HepG2 (cell line): Measurements from ENCODE around the gene MICAL3. TPM values are rescaled to one million over a fixed set of nuclear protein-coding genes. Genes with fewer than 3 reads are reported as not detected.

Source experiments
- ATAC-seq: fragments of 200-7000 bp; cut with Tn5 transposase; 3 replicates; pipeline ENCODE4 v1.9.1; 2020; ENCODE audit warnings: mild to moderate bottlenecking, moderate library complexity
- BruUV-seq: library from RNA; stranded (reverse); fragments of 400-500 nt; replicated peaks from 2 replicates; lab custom pipeline; 2021; lab: Mats Ljungman, UMichigan
- CTCF ChIA-PET: fragments of 300-600 bp; formaldehyde crosslinking; extraction: SDS; loops from one replicate; lab custom pipeline; 2021; ENCODE audit warnings: low total read pairs, inconsistent platforms, low intra/inter-chr PET ratio; lab: Yijun Ruan, JAX
- POLR2A ChIA-PET: fragments of 350-600 bp; sonication (Branson Sonifier 250); formaldehyde crosslinking; loops from one replicate; lab custom pipeline; 2020; ENCODE audit warnings: antibody characterized with exemption, inconsistent platforms; lab: Yijun Ruan, JAX
- DNase-seq: peaks from one replicate; pipeline ENCODE4 v3.0.0-alpha.2; 2015; ENCODE audit warnings: low spot score
- FAIRE-seq: peaks from 3 replicates; lab custom pipeline; 2011; peaks lifted over from hg19 to GRCh38; lab: Jason Lieb, UNC
- H2AFZ ChIP-seq: one replicate; pipeline ENCODE4 v1.6.1; 2011; ENCODE audit warnings: low read length, inconsistent platforms
- H3K27ac ChIP-seq: fragments of 300-600 bp; 3 replicates; pipeline ENCODE4 v1.8.0; 2011; ENCODE audit warnings: mixed run types, mild to moderate bottlenecking, mixed read lengths, low read length, inconsistent platforms; ENCODE audit not compliant: insufficient read depth; ENCODE audit errors: extremely low read length
- H3K27me3 ChIP-seq, 2 experiments: fragments of 200-600 bp in 1 of 2; 2 replicates in 1 of 2; 3 replicates in 1 of 2; pipeline versions ENCODE4 v1.6.0 to v1.8.0; 2011; ENCODE audit warnings: low read length in 2 of 2, mild to moderate bottlenecking in 2 of 2, moderate library complexity in 2 of 2, inconsistent platforms in 1 of 2; ENCODE audit not compliant: insufficient read depth in 2 of 2, control insufficient read depth in 1 of 2
- H3K36me3 ChIP-seq, 2 experiments: fragments of 200-600 bp in 1 of 2; replicated peaks in 1 of 2; 2 replicates in 1 of 2; 3 replicates in 1 of 2; pipeline versions ENCODE4 v1.5.1 to v1.8.0; 2011; ENCODE audit warnings: low read length in 2 of 2, inconsistent platforms in 1 of 2; ENCODE audit not compliant: insufficient read depth in 2 of 2, control insufficient read depth in 1 of 2
- H3K4me1 ChIP-seq: 2 replicates; pipeline ENCODE4 v1.5.1; 2012; ENCODE audit warnings: low read length, inconsistent platforms; ENCODE audit not compliant: insufficient read depth
- H3K4me2 ChIP-seq: 2 replicates; pipeline ENCODE4 v1.6.0; 2011; ENCODE audit warnings: low read depth, low read length, inconsistent platforms
- H3K4me3 ChIP-seq, 3 experiments: fragments of 200-600 bp in 1 of 3; sonication (generic), shearing (Covaris generic) in 1 of 3; replicated peaks in 1 of 3; 2 replicates each; pipeline ENCODE4 v1.5.1; 2011 to 2016; ENCODE audit warnings: low read length in 3 of 3, inconsistent platforms in 2 of 3, low read depth in 2 of 3, mild to moderate bottlenecking in 2 of 3, control low read depth in 1 of 3, mixed read lengths in 1 of 3; ENCODE audit not compliant: insufficient read depth in 1 of 3
- H3K79me2 ChIP-seq: one replicate; pipeline ENCODE4 v1.6.1; 2011; ENCODE audit warnings: low read length, inconsistent platforms; ENCODE audit not compliant: insufficient read depth
- H3K9ac ChIP-seq: 2 replicates; pipeline ENCODE4 v1.6.0; 2011; ENCODE audit warnings: mild to moderate bottlenecking, low read depth, low read length, inconsistent platforms; ENCODE audit not compliant: insufficient read depth
- H3K9me3 ChIP-seq: 2 replicates; pipeline ENCODE4 v1.5.1; 2012; ENCODE audit warnings: mild to moderate bottlenecking, low read length
- H4K20me1 ChIP-seq: 2 replicates; pipeline ENCODE4 v1.6.0; 2011; ENCODE audit warnings: inconsistent platforms, mild to moderate bottlenecking, low read length, moderate library complexity; ENCODE audit not compliant: insufficient read depth
- KLF13 ChIP-seq: sonication (generic); formaldehyde crosslinking; IDR thresholded peaks from 2 replicates; pipeline ENCODE4 v1.4.0; 2020; ENCODE audit warnings: mild to moderate bottlenecking, missing genetic modification reagents
- RBFOX2 ChIP-seq: fragments of 200-400 bp; formaldehyde crosslinking; IDR thresholded peaks from 2 replicates; pipeline ENCODE4 v1.6.1; 2017; ENCODE audit warnings: low read depth, mild to moderate bottlenecking, low read length
- RERE ChIP-seq: IDR thresholded peaks from 2 replicates; pipeline ENCODE4 v1.6.1; 2016; ENCODE audit warnings: low read depth, missing genetic modification reagents, missing compliant biosample characterization
- ZNF383 ChIP-seq: sonication (generic); formaldehyde crosslinking; IDR thresholded peaks from 2 replicates; pipeline ENCODE4 v1.4.0; 2020; ENCODE audit warnings: missing genetic modification reagents, mild to moderate bottlenecking, borderline replicate concordance
- ZNF615 ChIP-seq: sonication (generic); formaldehyde crosslinking; IDR thresholded peaks from 2 replicates; pipeline ENCODE4 v1.5.0; 2020; ENCODE audit warnings: mild to moderate bottlenecking, missing genetic modification reagents, borderline replicate concordance
- WGBS: methylation state at CpG from one replicate; pipeline ENCODE4 v1.1.6; 2017; ENCODE audit warnings: low lambda C conversion rate; 5-methylcytosine and 5-hydroxymethylcytosine counted together
- in situ Hi-C: cut with HindIII; loops from 2 replicates; pipeline ENCODE4 v1.10.0; 2017; ENCODE audit warnings: low pct_unique_long_range_greater_than_20kb; ENCODE audit not compliant: extremely low pct_ligation_motif_present
- intact Hi-C: fragments of 100-400 bp; cut with micrococcal nuclease; formaldehyde crosslinking; loops from one replicate; pipeline ENCODE4 v1.10.0; 2022; ENCODE audit not compliant: unreplicated experiment
- polyA plus RNA-seq, 8 experiments: library from polyadenylated mRNA; depleted of rRNA in 3 of 8; stranded (reverse) in 7 of 8; unstranded in 1 of 8; fragments of >200 nt; fragmentation: Illumina TruSeq in 4 of 8; extraction: Trizol in 4 of 8; gene quantifications; 2 replicates each; pipeline versions ENCODE4 v1.2.1 to v1.2.3, GENCODE V29; 2011 to 2016; ENCODE audit warnings: low read depth in 4 of 8, missing spikeins in 1 of 8, mixed read lengths in 1 of 8; ENCODE audit not compliant: insufficient read depth in 1 of 8
- total RNA-seq, 5 experiments: library from RNA; depleted of rRNA; stranded (reverse); fragments of >200 nt; fragmentation: Illumina TruSeq; extraction: Trizol; gene quantifications; 2 replicates each; pipeline ENCODE4 v1.2.3, GENCODE V29; 2016; ENCODE audit warnings: low read depth in 1 of 5

Gene MICAL3
- total and polyA plus RNA-seq, 2 of the 13 experiments (the other 11 are each of a cell fraction or from before 2014, with no cell fraction given), result 5.3 to 12.5 TPM

GRCh38 chr22:17924076-17924475 lies 100.3 kb downstream of the MICAL3 start (continued):
- no peak for TF ChIP-seq RERE

DNA sequence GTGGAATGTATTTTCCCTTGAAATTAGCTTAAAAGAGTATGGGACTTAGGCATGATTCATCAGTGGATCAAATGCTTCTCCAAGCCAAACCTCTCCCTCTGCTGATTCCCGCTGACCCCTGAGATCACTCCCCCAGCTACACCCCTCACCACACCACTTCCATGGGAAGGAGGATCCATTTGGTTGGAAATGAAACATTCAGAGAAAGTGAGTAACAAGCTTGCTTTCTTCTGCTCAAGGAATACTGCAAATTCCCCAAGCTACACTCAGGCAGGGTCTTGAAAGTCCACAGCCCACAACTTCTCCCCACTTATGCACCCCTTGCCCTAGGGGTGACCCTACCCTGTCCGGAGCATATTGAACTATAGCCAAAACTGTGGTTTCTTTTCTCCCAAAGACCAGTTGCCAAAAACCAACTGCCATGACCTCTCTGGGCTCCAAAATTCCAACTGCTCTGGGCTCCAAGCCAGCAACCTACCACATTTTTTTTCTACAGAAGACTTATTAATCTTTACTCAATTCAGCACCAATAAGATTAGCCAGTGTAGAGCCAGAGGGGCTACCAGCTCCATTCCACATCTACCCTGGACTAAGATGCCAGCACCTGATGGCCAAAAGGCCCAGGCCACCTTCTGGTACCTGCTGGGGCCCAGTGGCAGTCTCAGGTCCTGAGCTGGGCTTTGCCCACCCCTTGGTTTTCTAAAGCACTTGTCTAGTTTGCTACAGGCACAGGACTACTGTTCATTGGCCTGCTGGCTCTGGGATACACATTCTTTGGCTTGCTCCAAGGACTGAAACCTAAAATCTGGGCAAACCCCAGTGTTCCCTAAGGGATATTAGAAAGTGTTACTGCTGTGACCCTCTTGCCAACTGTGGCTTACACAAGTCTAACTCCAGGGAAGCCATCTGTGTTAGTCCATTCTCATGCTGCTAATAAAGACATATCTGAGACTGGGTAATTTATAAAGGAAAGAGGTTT lies 101.1 kb downstream of the MICAL3 start:
- Histone ChIP-seq H3K79me2 (peaks cover 55% of the 10 kb centered on the region), H2AFZ (no peak overlapping the region), H3K36me3 (no peaks in the 10 kb centered on the region), H3K27me3 (no peaks in the 10 kb centered on the region), H3K4me3 (no peak overlapping the region), H3K9ac (no peak overlapping the region), H4K20me1 (no peaks in the 10 kb centered on the region), H3K27ac (no peak overlapping the region), H3K9me3 (no peaks in the 10 kb centered on the region), H3K4me2 (no peak overlapping the region), H3K4me1 (peaks cover 54% of the 10 kb centered on the region)
- ChIA-PET POLR2A (no interaction called here), CTCF (no interaction called here)
- ATAC-seq (no peak), DNase-seq (no peak), FAIRE-seq (no peak)
- in situ Hi-C loops, result no loop called here
- intact Hi-C loops, result no loop called here
- 92% methylated on average over 2 of the region's 2 CpGs for WGBS
- no peak for TF ChIP-seq KLF13 (CRISPR knock-in tag)
- no peak for TF ChIP-seq ZNF383 (CRISPR knock-in tag)
- TF ChIP-seq ZNF615, result no peak
- no peak for TF ChIP-seq RBFOX2
- BruUV-seq, result no TSS peak
